Measurements from ENCODE around the gene MRPL20.
"Not testable (repeated sequence)": the region's sequence is repeated elsewhere in the genome, so short reads cannot be mapped to it uniquely, and the experiment has no call there.

Gene MRPL20

DNA sequence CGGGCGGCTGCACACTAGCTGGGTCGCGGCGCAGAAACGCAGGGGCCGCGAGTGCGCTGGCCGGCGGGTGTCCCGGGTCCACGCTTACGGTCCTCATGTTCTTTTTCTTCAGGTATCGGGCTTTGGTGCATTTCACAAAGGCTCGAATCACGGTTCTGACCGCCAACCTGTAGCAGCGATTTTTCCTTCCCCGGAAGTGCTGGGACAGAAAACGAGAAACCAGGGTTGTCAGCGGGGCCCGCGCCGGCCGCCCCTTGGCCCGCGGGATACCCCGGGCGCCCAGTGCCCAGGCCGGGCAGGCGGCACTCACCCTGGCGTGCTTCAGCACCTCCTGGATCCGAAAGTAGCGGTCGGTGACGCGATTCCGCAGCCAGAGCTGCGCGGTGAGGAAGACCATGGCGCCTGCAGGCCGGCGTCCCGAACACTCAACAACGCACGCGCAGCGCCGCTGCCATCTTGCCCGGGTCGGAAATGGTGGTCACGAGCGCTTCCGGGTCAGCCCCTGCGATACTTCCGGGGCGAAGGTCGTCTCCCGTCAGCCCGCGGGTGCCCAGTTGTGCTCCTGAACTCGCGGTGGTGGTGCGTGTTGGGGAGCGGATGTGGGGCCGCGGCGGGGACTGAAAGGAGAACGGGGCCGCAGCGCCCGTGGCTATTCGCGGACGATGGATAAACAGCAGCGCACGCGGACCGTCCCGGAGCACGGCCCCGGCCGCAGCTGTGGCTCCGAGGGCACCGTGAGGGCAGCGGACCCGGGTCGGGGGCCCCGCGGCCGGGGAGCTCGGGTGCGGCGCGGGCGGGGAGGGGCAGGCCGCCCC is at the start of gene MRPL20:
Gene MRPL20, minus strand, starts transcription at position 473 of the 815 bp plus-strand sequence. Its CDS starts 76 bp downstream, at position 397.
- peak; percentile 98 for DNase-seq

DNA sequence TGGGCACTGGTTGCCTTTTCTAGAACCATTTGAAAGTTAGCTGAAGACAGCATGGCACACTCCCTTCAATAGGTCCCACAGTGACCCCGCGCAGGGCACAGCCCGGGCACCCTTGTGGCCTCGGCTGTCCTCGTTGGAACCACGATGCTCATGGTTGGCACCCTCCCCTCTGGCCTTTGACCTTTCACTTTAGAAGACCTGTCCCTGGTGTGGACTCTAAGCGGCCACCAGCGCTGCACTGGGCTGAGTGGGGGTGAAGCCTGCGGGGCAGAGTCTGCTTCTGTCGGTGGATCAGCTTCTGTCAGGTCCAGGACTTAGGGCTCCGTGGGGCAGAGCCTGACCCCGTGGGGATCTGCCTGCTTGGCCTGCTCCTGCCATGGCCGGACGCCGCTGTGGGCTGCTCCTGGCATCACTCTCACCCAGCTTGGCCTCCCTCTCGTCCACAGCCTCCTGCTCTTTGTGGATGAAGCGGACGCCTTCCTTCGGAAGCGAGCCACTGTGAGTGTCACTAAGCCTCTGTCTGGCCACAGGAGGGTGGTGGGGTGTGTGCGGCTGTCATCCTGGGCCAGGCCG is 49.7 kb upstream of the MRPL20 start:
- DNase-seq: not testable (repeated sequence)

DNA sequence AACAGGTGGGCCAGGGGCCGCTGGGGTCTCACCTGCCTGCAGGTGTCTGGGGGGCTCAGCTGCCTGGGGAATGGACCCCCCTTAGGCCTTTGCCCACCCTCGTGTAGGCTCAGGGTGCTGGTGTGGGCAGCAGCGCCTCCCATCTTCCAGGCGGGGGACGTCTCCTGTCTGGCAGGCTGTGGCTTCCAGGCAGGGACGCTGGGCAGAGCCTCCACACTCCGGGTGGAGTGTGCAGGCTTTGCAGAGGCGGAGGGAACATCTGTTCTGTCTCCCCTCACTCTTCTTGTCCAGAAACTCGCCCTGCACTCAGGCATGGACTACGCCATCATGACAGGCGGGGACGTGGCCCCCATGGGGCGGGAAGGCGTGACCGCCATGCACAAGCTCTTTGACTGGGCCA is 48.8 kb upstream of the MRPL20 start:
- DNase-seq: not testable (repeated sequence)

DNA sequence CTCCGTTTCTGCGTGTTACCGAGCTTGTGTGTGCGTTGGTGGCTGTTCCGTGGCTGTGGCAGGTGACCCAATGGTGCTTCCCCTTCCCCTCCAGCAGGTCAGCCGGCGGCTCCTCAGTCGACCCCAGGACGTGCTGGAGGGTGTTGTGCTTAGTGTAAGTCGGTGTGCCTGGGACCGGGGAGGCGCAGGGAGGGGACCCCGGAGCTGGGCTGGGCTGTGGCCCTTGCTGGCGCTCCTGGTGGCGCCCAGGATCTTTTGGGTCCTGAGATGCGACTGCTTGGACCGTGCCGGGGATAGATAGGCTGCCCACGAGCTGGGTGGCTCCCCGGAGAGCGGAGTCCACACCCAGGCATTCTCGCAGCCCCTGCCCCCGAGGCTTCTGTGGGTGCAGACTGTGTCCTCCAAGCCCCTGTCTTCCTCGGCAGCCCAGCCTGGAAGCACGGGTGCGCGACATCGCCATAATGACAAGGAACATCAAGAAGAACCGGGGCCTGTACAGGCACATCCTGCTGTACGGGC is 48.3 kb upstream of the MRPL20 start:
- no peak for DNase-seq

DNA sequence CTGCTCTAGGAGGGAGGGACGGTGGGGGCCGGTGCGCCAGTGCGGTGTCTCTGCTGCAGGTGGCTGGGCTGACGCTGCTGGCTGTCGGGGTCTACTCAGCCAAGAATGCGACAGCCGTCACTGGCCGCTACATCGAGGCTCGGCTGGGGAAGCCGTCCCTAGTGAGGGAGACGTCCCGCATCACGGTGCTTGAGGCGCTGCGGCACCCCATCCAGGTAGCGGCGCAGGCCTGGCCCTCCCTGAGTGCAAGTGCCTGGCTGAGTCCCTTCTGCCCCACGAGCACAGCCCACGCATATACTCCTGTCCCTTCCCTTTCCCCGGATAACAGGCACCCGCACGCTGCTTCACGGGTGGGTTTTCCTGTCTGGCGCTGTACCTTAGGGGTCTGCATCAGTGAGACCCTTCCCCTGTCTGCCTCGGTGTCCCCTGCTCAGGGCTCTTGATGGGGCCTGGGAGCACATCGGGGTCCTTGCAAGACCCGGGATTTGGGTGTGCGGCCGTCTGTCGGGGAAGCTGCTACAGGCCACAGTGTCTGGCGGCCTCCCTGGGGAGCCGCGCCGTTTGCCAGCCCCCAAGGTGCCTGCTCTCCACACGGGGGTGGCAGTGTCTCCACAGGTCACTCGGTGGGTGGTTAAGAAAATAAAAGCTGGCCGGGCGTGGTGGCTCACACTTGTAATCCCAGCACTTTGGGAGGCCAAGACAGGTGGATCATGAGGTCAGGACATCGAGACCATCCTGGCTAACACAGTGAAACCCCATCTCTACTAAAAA is 47.4 kb upstream of the MRPL20 start:
- DNase-seq: not testable (repeated sequence)

DNA sequence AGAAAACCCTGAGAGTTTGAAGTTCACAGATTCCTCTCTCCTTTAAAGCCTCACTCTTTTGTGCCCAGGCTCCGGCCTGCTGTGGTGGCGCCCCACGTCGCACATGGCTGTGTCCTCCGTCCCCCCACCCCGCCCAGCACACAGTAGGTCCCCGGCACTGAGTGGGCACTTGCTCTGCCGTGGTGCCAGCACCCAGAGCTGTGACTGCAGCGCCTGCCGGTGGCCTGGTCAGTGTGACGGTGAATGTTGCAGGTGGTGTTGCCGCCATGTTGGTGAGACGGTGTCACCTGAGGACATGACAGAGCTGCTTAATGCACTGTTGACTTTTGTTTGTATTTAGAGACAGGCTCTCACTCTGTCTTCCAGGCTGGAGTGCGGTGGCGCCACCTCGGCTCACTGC is 45.8 kb upstream of the MRPL20 start:
- peak; percentile 27 for DNase-seq

DNA sequence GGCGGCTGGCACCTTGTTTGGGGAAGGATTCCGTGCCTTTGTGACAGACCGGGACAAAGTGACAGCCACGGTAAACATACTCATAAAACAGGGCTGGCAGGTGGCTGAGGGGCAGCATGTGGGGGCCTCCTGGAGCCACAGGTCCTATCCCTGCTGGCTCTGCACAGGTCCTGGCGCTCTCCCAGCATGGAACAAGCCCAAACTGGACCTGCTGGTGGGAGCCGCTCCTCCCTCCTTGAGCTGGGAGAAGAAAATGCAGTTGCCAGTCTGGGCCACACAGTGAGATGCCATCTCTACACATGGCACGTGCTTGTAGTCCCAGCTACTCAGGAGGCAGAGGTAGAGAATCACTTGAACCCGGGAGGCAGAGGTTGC is 45.3 kb upstream of the MRPL20 start:
- DNase-seq: peak; percentile 22

DNA sequence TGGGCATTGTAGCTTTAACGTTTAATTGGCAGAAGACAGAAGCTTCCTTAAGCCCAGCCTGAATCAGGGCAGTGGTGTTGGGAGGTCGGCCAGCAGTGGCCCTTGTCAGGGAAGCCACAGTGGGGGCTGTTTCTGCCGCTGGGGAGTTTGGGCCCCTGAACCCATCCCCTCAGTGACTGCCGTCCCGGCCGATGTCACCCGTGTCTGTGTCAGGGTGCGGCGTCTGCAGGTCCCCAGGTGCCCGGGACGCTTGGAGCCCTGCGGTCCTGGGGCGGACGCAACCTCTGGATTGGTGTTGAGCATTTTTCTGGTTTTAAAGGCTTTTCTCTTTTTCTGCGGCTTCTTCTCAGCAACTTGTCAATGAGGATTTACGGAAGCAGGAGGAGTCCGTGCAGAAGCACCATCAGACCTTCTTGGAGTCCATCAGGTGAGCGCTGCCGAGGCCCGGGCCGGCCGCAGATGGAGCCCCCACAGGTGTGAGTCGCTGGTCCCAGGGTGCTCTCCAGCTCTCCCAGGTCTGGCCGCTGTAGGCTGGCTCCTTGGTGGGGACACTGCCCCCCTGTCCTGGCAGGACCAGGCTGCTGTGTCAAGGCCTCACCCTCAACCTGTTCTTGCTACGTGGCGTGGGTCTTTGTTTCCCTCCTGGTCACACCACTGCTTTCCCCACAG is 44.7 kb upstream of the MRPL20 start:
- DNase-seq: no peak

DNA sequence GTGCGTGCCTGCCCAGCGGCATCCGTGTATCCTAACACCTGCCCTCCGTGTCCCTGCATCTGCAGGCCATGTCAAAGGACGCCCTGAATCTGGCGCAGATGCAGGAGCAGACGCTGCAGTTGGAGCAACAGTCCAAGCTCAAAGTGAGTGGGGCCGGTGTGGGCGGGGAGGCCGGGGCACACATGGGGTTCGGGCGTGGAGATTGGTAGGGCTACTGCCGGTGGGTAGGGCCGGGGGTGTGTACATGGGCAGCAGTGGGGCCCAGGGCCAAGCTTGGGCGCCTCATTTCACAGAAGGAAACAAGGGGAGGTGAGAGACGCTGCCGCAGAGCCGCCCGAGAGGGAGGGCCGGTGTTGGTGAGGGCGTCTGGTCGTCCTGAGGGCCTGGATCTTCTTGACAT is 43.5 kb upstream of the MRPL20 start:
- not testable (repeated sequence) for DNase-seq

DNA sequence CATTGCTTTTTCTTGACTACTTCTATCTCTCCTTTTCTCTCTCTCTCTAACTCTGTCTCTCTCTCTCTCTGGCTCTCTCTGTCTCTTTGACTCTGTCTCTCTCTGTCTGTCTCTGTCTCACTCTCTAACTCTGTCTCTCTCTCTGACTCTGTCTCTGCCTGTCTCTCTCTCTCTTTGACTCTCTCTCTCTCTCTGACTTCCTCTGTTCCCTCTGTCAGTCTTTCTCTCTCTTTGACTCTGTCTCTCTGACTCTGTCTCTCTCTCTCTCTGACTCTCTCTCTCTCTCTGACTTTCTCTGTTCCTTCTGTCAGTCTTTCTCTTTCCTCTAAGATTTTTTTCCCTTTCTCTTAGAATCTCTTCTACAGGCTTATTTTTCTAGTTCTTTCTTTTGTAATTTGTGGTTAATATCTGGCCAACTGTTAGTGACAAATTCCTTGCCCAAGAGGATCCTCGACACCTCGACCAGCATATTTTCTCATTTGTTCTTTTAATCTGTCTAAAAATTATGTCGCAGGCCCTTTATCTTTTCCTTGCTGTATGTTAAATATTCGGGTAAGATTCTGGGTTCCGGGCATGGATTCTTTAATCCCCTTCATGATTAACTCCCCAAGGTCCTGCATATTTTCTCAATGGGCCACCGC is 42.1 kb upstream of the MRPL20 start, which contains the start of gene ATAD3C:
Gene ATAD3C, plus strand, starts transcription at position 591 of the 641 bp plus-strand sequence. CDS start 995 bp downstream, outside the sequence.
- DNase-seq: no peak

DNA sequence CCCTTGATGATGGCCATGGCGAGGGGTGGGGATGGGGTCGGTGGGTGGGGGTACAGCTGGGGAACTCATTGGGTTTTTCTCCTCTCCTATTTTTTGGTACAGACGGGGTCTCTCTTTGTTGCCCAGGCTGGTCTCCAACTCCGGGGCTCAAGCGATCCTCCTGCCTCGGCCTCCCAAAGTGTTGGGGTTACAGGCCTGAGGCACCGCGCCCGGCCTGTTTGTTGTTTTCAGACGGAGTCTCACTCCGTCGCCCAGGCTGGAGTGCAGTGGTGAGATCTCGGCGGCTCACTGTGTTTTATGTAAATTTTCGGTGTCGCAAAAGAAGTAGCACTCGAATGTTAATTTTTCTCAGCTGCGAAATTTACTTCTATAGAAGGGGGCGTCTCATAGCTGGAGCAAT is 39.5 kb upstream of the MRPL20 start:
- DNase-seq: not testable (repeated sequence)

DNA sequence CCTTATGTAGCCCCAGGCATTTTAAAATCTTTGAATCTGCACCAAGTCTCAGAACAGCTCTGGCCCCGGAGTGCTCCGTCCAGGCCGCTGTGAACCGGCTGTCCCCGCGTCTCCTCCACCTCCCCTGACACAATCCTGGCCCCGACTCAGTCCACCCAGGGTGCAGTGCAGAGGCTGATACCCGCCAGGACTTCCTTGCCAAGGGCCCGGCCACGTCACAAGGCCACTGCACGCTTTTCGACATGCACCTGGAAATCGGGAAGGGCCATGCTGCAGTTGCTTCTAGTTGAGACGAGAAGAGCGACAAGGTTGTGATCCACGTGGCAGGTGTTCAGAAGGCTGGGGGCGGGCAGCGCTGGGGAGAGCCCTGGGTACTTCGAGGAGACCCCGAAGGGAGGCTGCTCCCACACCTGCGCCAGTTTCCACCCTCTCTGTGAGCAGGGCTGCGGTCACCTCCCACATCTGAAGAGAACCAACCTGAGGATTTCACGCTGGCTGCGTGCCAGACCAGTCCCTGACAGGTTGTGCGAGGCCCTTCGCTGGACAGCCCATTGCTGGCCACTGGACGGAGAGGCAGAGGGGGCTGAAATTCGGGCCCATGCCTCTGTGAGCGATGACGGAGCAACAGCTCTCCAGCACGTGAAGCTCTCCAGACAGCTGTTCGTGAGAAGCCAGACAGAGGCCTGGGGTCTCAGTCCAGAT is 35.1 kb upstream of the MRPL20 start:
- no peak for DNase-seq

DNA sequence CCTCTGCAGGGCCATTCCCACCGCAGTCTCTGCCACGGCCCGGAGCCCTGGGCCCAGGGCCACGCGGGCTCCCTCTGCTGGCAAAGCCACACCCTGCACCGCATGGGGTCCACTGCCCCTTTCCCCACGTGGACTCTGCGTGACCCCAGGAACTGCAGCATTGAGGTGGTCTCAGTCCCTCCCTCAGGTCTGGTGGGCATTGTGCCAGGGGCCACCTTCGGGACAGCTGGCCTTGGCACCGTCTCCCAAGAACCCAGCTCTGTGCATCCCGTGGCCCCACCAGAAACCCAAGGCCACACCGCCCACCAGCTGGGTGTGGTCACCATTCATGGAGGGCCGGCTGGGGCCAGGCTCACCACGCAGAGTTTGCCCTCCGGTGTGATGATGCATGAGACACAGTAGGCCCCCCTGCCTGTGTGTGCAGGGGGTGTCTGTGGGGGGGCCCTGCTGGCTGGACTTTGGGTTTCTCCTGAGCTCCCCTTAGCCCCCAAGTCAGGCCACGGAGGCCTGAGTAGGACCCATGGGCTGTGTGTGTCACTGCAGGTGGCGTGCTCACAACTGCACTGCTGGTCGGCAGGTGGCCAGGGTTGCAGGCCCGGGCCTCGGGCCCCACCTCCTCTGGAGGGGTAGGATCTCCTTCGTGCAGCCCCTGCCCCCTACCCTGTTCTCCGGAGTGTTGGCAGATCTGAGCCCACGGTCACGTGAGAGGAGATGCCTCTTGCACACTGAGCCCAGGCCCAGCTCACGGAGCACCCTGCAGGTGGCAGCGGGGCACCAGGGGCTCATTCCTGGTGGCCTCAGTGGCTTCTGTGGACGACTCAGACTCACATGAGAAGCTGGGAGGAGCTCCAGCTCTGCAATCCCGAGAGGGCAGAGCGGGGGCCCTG is 34.2 kb upstream of the MRPL20 start:
- peak; percentile 72 for DNase-seq

DNA sequence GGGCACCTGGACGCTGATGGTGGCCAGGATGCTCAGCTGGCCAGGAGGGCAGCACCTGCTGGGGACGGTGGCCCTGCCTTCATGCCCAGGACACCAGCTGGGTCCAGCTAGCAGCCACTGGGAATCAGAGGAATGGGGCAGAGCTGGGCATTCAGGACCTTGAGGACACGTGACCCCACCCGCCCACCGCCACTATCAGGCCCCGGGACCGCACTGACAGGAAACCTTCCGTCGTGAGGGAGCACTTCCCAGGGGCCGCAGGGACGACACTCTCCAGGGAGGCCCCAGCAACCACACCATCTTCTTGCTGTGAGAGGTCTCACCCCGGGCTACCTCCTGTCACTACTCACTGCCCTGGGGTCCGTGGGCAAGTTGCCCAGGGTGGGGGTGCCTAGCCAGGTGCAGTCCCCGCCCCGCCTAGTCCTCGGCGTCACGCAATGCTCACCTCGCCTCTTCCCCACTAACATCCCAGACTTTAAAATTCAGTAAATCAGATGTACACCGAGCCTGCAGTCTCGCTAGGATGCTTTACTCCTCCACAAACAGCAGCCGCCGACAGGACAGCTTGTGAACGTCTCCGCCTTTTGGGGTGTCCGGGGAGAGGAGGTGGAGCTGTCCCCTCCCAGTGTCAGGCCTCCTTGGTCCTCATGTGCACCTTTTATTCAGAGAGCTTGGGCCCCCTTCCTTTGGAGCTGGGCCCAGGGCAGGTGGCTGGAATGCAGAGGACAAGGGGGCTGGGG is 33.3 kb upstream of the MRPL20 start:
- DNase-seq: no peak

DNA sequence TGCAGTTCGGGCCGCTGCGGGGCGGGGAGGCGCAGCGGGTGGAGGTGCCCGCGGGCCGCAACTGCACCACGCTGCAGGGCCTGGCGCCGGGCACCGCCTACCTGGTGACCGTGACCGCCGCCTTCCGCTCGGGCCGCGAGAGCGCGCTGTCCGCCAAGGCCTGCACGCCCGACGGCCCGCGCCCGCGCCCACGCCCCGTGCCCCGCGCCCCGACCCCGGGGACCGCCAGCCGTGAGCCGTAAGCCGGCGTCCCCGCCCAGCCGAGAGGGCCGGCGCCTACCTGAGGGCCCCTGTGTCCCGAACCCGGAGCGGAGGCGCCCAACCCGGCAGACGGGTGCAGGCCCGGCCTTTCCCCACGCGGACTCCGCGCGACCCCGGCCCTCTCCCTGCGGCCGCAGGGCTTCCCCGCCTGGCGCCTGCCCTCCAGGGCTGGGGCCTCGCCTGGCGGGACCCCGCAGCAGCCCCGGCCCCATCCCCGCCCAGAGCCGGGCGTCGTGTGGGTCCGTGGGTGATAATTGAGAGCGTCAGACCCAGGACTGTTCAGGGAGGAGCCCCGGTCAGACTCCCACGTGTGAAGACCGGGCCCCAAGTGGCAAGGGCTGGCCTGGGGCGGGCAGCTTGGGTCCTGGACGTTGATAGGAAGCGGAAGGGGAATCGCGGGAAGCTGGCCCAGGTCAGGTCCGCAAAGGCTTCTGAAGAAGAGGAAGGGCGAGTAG is 32.6 kb upstream of the MRPL20 start:
- no peak for DNase-seq

DNA sequence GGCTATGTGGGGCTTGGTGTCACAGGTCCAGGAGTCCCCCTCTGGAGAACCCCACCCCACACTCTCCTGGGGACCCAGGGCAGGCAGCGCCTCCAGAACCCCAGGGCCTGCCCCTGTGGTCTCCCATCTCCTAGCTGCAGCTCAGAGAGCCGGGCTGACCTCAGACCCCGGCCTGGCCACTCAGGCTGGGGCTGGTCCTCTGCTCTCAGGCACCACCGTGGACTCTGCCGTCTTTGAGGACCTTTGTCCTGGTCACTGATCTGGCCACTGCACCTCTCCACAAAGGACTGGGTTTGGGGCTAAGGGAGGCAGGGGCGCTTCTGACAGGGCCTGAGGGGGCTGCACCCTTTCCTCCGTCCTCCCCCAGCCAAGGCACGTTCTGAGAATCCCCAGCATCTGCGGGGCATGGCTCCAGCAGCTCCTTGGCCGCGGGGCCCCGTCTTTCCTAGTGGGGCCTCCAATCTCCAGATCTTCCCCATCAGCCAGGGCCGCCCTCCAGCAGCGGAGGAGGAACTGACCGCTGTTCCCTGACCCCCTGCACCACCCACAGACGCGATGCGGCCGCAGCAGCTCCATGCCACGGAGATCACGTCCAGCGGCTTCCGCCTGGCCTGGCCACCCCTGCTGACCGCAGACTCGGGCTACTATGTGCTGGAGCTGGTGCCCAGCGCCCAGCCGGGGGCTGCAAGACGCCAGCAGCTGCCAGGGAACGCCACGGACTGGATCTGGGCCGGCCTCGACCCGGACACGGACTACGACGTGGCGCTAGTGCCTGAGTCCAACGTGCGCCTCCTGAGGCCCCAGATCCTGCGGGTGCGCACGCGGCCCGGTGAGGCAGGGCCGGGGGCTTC is 31.7 kb upstream of the MRPL20 start:
- DNase-seq: no peak

DNA sequence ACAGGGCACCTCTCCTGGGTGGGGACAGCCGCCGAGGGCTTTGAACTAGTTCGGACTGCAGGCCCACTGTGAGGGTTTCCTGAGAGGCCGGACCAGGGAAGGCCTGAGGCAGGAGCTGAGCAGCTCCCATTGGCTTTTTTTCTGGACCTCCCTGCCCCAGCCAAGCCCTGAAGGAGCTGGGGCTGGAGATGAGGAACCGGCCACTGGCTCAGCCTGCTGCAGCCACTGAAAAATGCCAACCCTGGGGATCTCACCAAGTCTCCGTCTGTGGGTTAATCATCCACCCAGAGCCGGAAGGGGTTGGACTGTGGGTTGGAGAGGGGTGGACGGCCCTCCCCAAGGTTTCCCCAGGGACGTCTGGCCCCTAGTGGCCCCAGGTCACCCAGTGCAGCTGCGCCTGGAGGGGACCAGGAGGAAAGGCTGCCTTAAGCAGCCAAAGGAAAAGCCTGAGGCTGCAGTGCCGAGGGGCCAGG is 30.8 kb upstream of the MRPL20 start:
- DNase-seq: peak; percentile 96
